PC-9 (cell line): ENCODE results near the gene RNF5.

Source experiments
- CTCF ChIP-seq: fragments of 200-600 bp; sonication (generic); conservative IDR thresholded peaks from 2 replicates; pipeline ENCODE4 v1.6.1; 2017; ENCODE audit warnings: mixed run types, antibody characterized with exemption, mild to moderate bottlenecking, moderate library complexity
- EZH2 ChIP-seq: fragments of 200-600 bp; sonication (generic); IDR thresholded peaks from 2 replicates; pipeline ENCODE4 v1.8.0; 2017; ENCODE audit warnings: antibody characterized with exemption, low read depth

GRCh38 chr6:32167154-32167760, 10.9 kb upstream of the RNF5 start:
- TF ChIP-seq CTCF (no peak), EZH2 (no peak)
